Stomach smooth muscle (tissue), 2 donors: Measurements from ENCODE around the gene GCG.

Experiments used
- H3K27ac ChIP-seq: one replicate; pipeline ENCODE4 v1.7.0; 2013; ENCODE audit warnings: mild to moderate bottlenecking, low read length, inconsistent platforms
- H3K27me3 ChIP-seq, 2 donors: one replicate each; pipeline ENCODE4 v1.7.0; 2013; ENCODE audit warnings: low read length in 2 of 2; ENCODE audit not compliant: insufficient read depth in 2 of 2, control insufficient read depth in 1 of 2
- H3K36me3 ChIP-seq, 2 donors: one replicate each; pipeline ENCODE4 v1.7.0; 2013; ENCODE audit warnings: low read length in 2 of 2; ENCODE audit not compliant: control insufficient read depth in 2 of 2, insufficient read depth in 2 of 2
- H3K4me1 ChIP-seq: one replicate; pipeline ENCODE4 v1.7.0; 2013; ENCODE audit warnings: low read length; ENCODE audit not compliant: control insufficient read depth, insufficient read depth
- H3K4me3 ChIP-seq, 2 donors: one replicate each; pipeline ENCODE4 v1.7.0; 2013; ENCODE audit warnings: low read length in 2 of 2
- H3K9ac ChIP-seq, 2 donors: one replicate each; pipeline ENCODE4 v1.7.0; 2013; ENCODE audit warnings: low read length in 2 of 2, mild to moderate bottlenecking in 1 of 2
- H3K9me3 ChIP-seq, 2 donors: one replicate each; pipeline ENCODE4 v1.7.0; 2013; ENCODE audit warnings: low read length in 2 of 2; ENCODE audit not compliant: control insufficient read depth in 2 of 2
- donor health status: healthy.
- donor health status: Pancreatic carcinoma.

The GCG gene

DNA sequence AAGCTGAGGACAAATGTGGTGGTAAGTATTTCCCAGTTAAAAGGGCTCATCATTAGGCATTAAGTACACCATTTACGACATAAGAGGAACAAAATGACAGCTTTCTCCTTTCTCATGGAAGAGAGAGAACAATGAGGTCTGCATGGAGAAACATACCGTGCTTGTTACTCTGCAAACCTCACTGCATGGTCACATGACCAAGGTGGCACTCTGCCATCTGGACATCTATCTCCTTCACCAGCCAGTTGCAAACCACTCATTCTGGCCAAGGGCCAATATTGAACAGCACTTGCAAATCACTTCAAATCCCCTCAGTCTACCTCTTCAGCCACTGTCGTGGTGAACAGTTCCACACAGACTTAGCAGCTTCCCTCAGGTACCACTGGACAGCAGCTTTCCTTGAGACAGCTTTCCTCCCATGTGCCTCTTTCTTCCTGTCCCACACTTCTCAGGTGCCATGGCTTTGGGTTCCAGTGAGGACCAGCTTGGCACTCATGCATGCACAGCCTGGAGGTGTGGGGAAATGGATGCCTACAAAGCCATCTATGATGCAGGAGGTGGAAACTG lies 48.5 kb downstream of the GCG start:
- H3K36me3 ChIP-seq: no peaks in the 10 kb centered on the region
- H3K27ac ChIP-seq: no peak overlapping the region
- H3K4me3 ChIP-seq: no peak overlapping the region
- no peaks in the 10 kb centered on the region for H3K4me1 ChIP-seq
- no peak overlapping the region for H3K9ac ChIP-seq
- no peaks in the 10 kb centered on the region for H3K27me3 ChIP-seq
- no peaks in the 10 kb centered on the region for H3K9me3 ChIP-seq

DNA sequence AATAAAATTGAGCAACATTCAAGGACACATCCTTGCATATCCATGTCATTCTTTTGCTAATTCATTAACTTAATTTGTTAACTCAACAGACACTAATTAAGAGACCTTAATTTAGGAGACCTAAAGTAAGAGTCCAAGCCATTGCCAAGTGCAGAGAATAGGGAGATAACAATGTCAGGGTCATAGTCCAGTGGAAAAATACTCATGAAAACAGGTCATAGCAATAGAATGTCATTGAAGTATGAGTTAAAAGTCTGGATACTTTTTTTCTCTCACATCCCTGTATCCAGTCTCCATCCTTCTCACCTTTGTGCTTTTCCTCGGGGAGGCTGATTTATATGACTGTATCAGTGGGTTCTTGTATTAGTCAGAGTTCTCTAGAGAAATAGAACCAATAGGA lies 51.5 kb downstream of the GCG start:
- no peaks in the 10 kb centered on the region for H3K4me1 ChIP-seq
- no peaks in the 10 kb centered on the region for H3K27me3 ChIP-seq
- no peak overlapping the region for H3K9ac ChIP-seq
- no peaks in the 10 kb centered on the region for H3K36me3 ChIP-seq
- H3K27ac ChIP-seq: no peak overlapping the region
- H3K9me3 ChIP-seq: no peaks in the 10 kb centered on the region
- no peak overlapping the region for H3K4me3 ChIP-seq

DNA sequence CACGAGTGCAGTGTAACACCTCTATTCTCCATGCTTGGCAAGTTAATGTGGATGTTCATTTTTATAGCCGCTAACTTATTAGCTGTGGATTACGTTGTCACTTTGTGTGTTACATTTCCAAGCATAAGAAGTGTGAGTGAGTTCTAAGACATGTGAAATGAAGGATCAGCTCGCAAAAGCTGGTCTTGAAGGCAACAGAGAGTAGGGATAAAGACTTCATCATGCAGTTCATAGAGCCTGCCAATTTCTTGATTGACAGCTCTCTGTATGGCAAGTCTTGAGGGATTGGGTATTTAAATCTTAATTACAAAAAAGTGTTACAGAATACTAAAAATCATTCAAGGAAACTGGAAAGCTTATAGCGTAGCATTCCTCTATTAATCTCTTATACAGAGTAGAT lies 52.2 kb downstream of the GCG start:
- H3K27me3 ChIP-seq: no peaks in the 10 kb centered on the region
- no peak overlapping the region for H3K4me3 ChIP-seq
- no peaks in the 10 kb centered on the region for H3K36me3 ChIP-seq
- no peaks in the 10 kb centered on the region for H3K9me3 ChIP-seq
- H3K9ac ChIP-seq: no peak overlapping the region
- H3K27ac ChIP-seq: no peak overlapping the region
- H3K4me1 ChIP-seq: no peaks in the 10 kb centered on the region
